ENCODE data around the gene NPL.

NPL gene

GRCh38 chr1:182771187-182771984 is 18.2 kb upstream of the NPL start:
- H3K27me3 ChIP-seq (ENCODE audit: insufficient read depth, low read length, poor library complexity, severe bottlenecking), result no peaks in the 10 kb centered on the region
- no peaks in the 10 kb centered on the region for H3K4me1 ChIP-seq (ENCODE audit: insufficient read depth, low read length, poor library complexity, severe bottlenecking)
- no peaks in the 10 kb centered on the region for H3K9me3 ChIP-seq (ENCODE audit: insufficient read depth, low read depth, low read length)
- no peaks in the 10 kb centered on the region for H3K9me2 ChIP-seq (replicated peaks; ENCODE audit: low read depth, low read length)
- no peak overlapping the region for H3K4me3 ChIP-seq (ENCODE audit: low read length, poor library complexity, severe bottlenecking)
- H3K36me3 ChIP-seq (ENCODE audit: insufficient read depth, low read length), result no peaks in the 10 kb centered on the region
- no peaks in the 10 kb centered on the region for H3F3A ChIP-seq (ENCODE audit: low read depth)
- TF ChIP-seq CTCF (conservative IDR thresholded peaks at IDR 0.05; ENCODE audit: low read length) (no peak), EZH2phosphoT487 (IDR thresholded peaks at IDR 0.05; ENCODE audit: borderline replicate concordance) (no peak)
- H3K9ac ChIP-seq (ENCODE audit: low read depth, low read length, poor library complexity, severe bottlenecking), result no peak overlapping the region
- H3K79me2 ChIP-seq (ENCODE audit: insufficient read depth, low read length), result no peaks in the 10 kb centered on the region
- no peaks in the 10 kb centered on the region for H4K20me1 ChIP-seq (ENCODE audit: insufficient read depth, low read length, poor library complexity, severe bottlenecking)
- no peak overlapping the region for H3K4me2 ChIP-seq (ENCODE audit: low read depth, low read length, poor library complexity, severe bottlenecking)
- H2AFZ ChIP-seq (ENCODE audit: low read length), result no peak overlapping the region

GRCh38 chr1:182777386-182777785 is 12.2 kb upstream of the NPL start:
- no peaks in the 10 kb centered on the region for H3K9me2 ChIP-seq (replicated peaks; ENCODE audit: low read depth, low read length)
- no peak overlapping the region for H3K4me2 ChIP-seq (ENCODE audit: low read depth, low read length, poor library complexity, severe bottlenecking)
- no peaks in the 10 kb centered on the region for H3K9me3 ChIP-seq (ENCODE audit: insufficient read depth, low read depth, low read length)
- H3K4me3 ChIP-seq (ENCODE audit: low read length, poor library complexity, severe bottlenecking), result no peak overlapping the region
- H4K20me1 ChIP-seq (ENCODE audit: insufficient read depth, low read length, poor library complexity, severe bottlenecking), result no peaks in the 10 kb centered on the region
- no peaks in the 10 kb centered on the region for H3K36me3 ChIP-seq (ENCODE audit: insufficient read depth, low read length)
- no peak overlapping the region; the same call in 1 of the 2 replicates for H2AFZ ChIP-seq (ENCODE audit: low read length)
- H3K4me1 ChIP-seq (ENCODE audit: insufficient read depth, low read length, poor library complexity, severe bottlenecking), result peaks cover 7% of the 10 kb centered on the region
- H3F3A ChIP-seq (ENCODE audit: low read depth), result no peaks in the 10 kb centered on the region
- no peak for TF ChIP-seq CTCF (conservative IDR thresholded peaks at IDR 0.05; ENCODE audit: low read length)
- no peak for TF ChIP-seq EZH2phosphoT487 (IDR thresholded peaks at IDR 0.05; ENCODE audit: borderline replicate concordance)
- H3K79me2 ChIP-seq (ENCODE audit: insufficient read depth, low read length), result no peaks in the 10 kb centered on the region
- H3K9ac ChIP-seq (ENCODE audit: low read depth, low read length, poor library complexity, severe bottlenecking), result no peak overlapping the region
- no peaks in the 10 kb centered on the region for H3K27me3 ChIP-seq (ENCODE audit: insufficient read depth, low read length, poor library complexity, severe bottlenecking)

- H3K27me3 ChIP-seq (ENCODE audit: insufficient read depth, low read length, poor library complexity, severe bottlenecking), result no peaks in the 10 kb centered on the region
- no peaks in the 10 kb centered on the region for H3F3A ChIP-seq (ENCODE audit: low read depth)
- H3K9ac ChIP-seq (ENCODE audit: low read depth, low read length, poor library complexity, severe bottlenecking), result no peak overlapping the region
- no peaks in the 10 kb centered on the region for H3K36me3 ChIP-seq (ENCODE audit: insufficient read depth, low read length)
- H3K4me2 ChIP-seq (ENCODE audit: low read depth, low read length, poor library complexity, severe bottlenecking), result no peak overlapping the region
- H2AFZ ChIP-seq (ENCODE audit: low read length), result no peak overlapping the region
- no peaks in the 10 kb centered on the region for H3K9me3 ChIP-seq (ENCODE audit: insufficient read depth, low read depth, low read length)
- H3K4me3 ChIP-seq (ENCODE audit: low read length, poor library complexity, severe bottlenecking), result no peak overlapping the region
- no peaks in the 10 kb centered on the region for H3K9me2 ChIP-seq (replicated peaks; ENCODE audit: low read depth, low read length)
- TF ChIP-seq EZH2phosphoT487 (IDR thresholded peaks at IDR 0.05; ENCODE audit: borderline replicate concordance), result no peak
- no peak for TF ChIP-seq CTCF (conservative IDR thresholded peaks at IDR 0.05; ENCODE audit: low read length)
- peaks cover 14% of the 10 kb centered on the region for H3K4me1 ChIP-seq (ENCODE audit: insufficient read depth, low read length, poor library complexity, severe bottlenecking)
- no peaks in the 10 kb centered on the region for H4K20me1 ChIP-seq (ENCODE audit: insufficient read depth, low read length, poor library complexity, severe bottlenecking)
- no peaks in the 10 kb centered on the region for H3K79me2 ChIP-seq (ENCODE audit: insufficient read depth, low read length)
Measured at GRCh38 chr1:182778862-182779261, 10.7 kb upstream of the NPL start.
